GM19240 (cell line): ENCODE results near the gene UNC5B.

Source experiments
- DNase-seq: peaks from one replicate; pipeline ENCODE4 v3.0.0; 2011; ENCODE audit warnings: low spot score; ENCODE audit not compliant: insufficient read length

The UNC5B gene

DNA sequence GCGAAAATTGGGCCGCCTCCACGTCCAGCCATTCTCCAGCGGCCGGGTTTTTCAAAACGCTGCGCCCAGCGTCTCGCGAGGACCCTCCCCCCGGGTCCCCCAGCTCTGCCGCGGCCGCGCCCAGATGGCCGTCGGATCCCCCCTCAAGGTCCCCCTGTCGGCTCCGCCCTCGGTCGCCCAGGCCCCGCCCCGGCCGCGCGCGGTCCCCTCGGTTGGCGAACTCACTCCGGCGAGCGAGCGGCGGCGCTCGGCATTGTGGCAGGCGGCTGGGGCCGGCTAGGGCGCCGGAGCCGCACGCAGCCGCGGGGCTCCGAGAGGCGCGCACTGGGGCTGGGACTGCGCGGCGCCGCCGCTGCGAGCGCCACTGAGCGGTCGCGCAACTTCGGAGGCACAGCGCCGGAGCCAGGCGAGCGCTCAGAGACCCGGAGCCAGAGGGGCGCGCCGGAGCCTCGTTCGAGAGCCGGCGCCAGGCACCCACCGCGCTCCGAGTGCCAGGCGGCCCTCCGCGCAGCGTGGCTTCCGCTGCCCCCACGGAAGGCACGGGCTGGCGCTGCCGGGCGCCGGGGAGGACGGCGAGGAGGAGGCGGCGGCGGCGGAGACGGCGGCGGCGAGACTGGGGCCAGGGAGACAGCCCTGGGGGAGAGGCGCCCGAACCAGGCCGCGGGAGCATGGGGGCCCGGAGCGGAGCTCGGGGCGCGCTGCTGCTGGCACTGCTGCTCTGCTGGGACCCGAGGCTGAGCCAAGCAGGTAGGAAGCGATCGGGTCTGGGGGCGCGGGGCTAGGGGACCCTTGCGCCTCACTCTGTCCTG, at the start of gene UNC5B:
UNC5B (plus strand) TSS at position 253 of the 809 bp plus-strand sequence; CDS start at position 669, 416 bp downstream.
- DNase-seq = no peak

DNA sequence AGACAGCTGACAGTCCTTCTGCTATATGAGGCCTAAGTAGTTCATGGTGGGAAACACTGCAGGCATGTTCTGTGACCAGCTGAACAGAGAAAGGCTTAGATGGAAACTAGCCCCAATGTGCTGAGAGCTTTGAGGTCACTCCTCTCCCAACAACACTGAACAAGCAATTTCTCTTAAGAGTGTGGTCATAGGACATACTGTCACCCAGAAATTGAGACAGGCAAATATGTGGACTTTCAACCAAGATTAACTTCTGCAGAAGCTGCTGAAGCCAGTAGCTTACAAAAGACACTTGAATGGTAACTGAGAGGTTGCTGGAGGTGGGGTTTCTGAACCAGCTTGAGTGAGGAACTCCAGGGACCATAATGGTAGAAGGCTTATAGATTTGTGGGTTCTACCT, 38.9 kb upstream of the UNC5B start:
- no peak for DNase-seq

DNA sequence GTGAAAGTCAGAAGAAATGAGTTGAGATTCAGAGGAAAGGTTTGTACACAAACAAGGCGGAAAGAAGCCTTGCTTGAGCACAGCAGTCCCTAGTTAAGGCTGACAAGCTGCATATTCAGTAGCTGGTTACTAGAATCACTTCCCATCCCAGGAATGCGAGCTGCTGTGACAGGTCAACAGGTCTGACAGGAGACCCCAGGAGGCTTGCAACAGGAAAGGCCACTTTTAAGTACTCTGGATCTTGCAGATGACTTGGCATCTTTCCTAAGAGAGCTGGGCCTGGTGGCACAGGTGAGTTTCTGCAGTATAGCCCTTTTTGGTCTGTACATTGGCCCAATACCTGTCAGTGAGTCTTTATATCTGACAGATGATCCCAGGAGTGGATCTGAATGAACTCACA, 35.7 kb upstream of the UNC5B start:
- no peak for DNase-seq

DNA sequence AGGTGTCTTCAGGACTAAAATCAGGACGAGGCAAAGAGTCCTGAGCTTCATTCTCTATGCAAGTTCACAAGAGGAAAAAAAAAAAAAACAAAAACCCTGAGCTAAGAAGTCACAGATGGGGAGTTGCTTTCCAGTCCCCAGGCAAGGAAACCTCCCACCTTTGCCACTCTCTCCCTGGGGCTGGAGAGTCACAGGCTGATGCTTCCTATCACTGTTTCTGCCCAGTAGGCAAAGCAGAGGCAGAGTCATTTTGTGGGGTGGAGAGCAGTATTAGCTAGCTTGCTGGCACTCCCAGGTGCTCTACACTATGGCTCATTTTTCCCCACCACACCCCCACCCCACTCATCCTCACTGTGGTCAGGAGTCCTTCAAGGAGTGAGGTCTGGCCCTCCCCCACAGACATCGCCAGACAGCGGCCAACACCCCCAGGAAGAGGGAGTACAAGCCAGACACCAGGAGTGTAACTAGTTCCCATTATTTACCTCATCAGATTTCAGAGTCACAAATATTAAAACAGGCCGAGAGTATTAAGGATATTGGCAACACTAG, 34.6 kb upstream of the UNC5B start:
- no peak for DNase-seq

DNA sequence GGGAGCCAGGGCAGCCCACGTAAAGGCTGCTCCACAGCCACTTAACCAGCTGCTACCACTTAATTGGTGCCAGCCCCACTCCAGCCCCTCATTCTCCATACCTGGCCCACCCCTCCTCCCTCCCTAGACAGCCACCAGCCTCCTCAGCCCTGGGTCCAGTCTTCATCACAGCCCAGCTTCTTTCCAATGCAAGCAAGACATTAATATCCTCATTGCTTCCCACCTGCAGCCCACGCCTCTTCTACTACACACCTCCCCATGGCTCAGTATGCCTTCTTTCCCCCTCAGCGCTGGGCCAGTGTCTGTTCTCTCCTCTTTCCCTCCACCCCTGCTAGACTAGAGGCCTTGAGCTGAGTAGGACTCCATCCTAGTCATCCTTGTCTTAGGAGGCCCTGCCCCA, 33.5 kb upstream of the UNC5B start:
- no peak for DNase-seq

DNA sequence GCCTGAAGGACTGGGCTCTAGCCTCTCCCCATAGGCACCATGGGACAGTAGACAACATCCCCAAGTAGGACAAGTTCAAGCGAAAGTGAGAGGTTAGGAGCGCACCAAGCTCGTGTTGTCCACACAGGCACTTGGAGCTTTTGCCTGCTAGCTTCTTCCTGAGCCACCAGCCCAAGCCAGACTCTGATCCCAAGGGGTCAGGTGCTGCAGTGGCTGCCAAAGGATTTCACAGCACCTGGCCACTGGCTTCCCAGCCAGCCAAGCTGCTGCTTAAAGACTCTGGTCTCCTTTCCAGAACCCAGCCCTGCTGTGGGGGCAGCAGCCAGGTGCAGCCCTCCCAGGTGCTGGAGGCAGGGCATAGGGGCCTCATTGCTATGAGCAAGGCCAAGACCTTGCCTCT, 33.0 kb upstream of the UNC5B start:
- DNase-seq = no peak

DNA sequence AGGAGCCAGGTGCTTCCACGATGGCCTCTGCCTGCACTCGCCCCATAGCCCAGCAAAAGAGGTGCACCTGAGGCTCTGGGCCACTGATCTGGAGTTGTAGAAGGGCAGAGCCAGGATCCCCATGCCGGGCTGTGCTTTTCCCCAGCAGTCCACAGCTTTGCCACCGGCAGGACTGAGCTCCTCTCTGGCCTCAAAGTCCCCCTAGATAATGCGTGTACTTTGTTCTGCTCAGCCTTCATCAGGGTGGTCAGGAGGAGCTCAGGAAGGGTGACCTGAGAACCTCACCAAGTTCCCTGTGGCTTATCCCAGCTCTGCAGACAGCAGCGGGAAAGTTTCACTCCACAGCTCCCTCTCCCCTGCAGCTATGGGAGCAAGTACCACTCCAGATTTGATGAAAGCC, 27.9 kb upstream of the UNC5B start:
- DNase-seq = no peak

DNA sequence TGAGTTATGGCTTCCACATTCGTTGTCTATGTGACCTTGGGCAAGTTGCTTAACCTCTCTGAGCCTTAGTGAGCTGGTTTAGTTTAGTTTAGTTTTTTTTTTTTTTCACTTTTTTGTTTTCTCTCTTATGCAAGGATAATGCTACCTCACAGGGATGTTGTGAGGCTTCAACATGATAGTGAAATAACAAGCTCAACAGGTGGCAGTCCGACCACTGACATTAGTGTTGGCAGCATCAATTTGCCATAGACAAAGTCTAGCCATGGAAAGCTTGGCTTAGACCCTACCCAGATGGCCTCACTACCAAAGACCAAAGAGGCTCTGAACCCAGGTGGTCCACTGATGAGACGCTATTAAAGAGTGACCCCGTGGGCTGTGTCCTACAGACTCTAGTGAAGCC, 27.2 kb upstream of the UNC5B start:
- DNase-seq = no peak

DNA sequence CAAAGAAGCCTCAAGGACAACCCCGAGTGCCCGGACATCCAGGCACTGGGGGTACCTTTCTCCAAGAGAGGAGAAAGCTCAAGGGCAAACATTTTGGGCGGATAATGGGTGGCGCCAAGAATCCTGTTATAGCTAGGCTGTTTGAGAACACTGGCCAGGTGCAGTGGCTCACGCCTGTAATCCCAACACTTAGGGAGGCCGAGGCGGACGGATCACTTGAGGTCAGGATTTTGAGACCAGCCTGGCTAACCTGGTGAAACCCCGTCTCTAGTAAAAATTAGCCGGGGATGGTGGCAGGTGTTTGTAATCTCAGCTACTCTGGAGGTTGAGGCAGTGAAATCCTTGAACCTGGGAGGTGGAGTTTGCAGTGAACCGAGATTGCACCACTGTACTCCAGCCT, 25.2 kb upstream of the UNC5B start:
- DNase-seq = no peak

DNA sequence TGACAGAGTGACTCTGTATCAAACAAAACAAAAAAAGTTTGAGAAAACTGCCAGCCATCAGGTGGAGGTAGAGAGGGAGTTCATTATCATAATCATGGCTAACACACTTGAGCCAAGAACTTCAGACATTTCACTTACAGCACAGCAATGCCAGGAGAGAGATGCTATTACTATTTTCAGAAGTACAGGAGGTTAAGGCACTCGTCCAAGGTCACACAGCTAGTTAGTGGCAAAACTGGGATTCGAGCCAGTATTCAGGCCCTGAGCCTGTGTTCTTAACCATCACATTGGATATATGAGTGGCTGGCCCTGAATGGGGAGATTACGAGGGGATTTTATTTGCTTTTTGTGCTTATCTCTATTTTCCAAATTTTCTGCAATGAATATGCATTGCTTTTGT, 24.8 kb upstream of the UNC5B start:
- no peak for DNase-seq

DNA sequence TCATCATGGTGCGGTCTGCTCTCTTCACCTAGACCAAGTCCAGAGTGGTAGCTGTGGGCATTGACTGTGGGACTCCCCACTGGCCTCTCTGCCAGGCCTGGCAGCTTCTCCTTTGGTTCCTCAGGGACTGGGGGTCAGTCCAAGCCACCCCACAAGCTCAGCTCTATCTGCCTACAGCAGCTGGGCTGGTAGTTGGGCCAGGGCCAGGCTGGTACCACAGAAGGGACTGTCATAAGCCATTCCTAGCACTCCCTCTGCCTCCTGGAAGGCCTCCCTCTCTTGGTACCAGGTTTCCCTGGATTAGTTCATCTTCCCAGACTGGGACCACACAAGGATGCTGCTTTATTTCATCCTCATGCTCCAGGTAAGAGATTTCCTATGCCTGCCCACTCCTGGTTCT, 24.2 kb upstream of the UNC5B start:
- DNase-seq = no peak

DNA sequence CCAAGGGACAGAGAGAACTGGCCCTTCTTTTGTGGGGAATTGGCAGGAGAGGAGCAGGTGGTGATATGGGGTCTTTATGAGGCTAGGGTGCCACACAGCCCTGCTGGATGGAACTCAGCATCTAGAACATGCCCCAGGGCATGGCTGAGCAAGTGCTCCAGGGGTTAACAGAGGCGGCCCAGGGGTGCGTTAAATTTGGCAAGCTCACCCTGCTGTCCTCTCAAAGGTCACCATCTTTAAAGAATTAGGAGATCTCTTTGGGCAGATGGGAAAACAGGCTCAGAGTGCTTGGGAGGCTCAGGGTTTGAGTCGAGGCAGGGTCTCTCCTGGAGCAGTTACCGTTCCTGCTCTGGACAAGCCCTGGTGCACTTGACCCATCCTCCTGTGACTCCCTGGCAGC, 21.4 kb upstream of the UNC5B start:
- DNase-seq = no peak

DNA sequence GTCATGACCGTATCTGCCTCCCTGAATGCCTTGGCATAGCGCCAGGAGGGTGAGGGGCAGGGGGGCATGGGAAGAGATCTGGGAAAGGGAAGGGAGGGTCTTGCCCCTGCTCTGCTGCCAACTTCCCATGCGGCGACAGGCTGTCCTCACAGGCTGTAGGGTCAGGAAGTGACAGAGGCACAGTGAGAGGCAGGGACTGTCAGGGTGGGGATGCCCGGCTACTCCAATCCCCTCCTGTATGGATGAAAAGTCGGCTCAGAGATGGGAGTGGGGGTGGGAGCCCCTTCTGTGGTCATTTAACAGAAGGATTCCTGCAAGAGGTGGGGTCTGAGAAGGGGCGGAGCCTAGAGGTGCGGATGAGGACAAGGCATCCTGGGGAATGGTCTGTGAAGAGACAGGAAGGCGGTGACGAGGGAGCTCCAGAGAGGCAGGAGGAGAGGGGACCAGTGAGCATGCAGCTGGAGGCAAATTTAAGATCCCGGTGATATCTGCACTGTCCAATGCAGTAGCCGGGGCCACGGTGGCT, 20.8 kb upstream of the UNC5B start:
- no peak for DNase-seq

DNA sequence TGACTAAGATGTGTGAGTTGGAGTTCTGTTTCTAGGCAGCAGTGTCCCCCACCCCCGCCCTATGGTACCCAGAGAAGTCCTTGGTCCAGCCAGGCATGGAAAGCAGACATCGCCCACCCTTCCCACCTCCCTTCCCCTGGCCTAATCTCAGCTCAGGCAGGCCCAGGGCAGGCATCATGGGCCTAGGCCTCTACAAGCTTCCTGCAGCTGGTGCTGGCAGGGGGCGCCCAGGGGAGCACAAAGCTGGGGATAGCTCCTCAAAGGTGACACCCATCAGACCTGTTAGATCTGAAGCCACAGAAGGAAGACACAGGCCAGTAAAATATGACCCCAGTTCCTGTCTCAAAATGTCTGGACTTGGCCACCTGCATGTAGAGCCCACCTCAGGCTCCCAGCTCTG, 18.9 kb upstream of the UNC5B start:
- DNase-seq = no peak

DNA sequence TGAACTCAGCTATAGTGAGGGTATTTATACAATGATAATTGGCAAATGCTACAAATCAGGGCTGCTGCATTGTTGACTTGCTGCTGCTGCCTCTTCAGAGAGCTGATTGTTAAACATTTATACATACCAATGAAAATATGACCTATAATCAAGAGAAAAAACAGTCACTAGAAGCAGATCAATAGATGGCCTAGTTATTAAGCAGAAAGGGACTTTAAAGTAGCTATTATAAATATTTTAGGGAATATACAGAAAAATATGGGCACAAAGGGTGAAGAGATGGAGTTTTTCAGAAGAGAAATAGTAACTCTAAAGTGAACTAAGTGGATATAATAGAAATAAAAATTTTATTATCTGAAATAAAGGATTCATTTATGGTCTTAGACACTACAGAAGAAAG, 14.4 kb upstream of the UNC5B start:
- DNase-seq = no peak

DNA sequence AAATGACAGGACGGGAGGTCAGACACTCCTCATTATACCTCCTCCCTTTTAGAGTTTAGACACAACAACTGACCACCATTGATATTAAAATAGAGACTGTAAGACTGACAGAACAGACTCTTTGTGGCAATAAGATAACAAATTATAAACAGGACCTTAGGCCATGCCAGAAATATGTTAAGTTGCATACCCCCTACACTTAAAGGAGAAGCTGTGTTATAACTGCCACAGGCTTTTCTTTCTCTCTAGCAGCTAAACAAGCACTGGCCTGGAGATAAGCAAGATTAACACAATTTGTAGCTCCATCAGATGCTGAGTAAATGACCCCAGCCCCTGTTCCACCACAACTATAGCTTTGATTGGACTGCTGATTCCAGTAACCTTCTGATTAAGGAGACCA, 10.5 kb upstream of the UNC5B start:
- no peak for DNase-seq

DNA sequence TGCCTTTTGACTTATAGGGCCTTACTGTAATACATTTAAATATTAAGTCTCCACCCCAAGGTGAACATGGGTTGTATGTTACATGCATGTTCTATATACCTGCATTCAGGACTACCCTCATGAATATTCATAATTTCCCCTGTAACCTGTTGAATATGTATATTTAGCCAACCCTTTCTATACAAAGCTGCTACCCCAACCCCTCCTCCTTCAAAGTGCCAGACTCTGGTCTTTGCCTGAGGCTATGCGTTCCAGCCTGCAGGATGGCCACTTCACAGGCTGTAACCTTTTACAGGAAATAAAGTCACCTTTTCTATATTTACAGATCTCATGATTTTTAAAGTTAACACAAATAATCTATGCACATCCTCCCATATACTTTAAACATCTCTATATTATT, 10.1 kb upstream of the UNC5B start:
- DNase-seq = no peak

DNA sequence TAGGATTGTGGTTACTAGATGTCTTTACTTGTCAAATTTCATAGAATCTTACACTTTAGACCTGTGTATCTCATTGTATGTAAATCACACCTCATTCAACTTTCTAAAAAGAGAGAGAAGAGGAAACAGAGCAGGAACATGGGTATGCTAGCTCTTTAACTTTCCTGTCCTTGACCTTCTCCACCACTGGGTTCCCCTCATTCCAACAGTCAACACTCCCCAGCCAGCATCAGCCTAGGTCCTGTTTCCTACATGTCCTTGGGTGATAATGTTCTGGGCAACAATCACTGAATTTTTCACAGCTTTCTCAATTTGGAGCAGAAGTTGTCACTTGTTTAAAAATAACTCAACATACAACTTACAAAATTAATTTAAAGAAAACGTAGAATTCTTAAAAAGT, 9.2 kb upstream of the UNC5B start:
- no peak for DNase-seq

DNA sequence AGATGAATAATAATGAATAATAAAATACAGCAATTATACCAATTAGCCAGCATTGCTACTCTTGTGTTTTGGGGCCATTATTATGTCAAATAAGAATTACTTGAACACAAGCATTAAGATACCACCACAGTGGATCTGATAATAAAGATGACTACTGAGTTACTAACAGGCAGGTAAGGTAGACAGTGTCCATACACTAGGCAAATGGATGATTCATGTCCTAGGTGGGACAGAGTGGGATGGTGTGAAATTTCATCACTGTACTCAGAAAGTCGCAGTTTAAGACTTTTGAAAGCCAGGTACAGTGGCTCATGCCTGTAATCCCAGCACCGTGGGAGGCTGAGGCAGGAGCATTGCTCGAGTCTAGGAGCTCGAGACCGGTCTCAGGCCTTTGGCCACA, 8.7 kb upstream of the UNC5B start:
- no peak for DNase-seq

DNA sequence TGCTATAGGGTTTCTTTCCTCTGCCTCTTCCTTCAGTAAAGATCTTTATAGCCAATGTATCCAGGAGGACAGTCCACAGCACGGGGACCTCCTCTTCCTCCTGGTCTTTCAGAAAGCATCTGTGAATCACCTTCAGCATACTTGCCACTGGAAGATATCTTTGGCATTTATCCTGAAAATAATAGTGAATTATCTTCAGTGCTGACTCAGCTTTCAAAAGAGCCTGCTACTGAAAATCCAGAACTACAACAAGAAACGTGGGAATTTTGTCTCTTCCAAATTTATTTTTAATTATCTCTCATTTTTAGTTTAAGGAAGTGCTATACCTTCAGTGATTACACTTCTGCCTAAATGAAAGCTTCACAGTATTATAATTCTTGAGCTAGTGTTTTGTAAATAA, 7.6 kb upstream of the UNC5B start:
- DNase-seq = no peak

DNA sequence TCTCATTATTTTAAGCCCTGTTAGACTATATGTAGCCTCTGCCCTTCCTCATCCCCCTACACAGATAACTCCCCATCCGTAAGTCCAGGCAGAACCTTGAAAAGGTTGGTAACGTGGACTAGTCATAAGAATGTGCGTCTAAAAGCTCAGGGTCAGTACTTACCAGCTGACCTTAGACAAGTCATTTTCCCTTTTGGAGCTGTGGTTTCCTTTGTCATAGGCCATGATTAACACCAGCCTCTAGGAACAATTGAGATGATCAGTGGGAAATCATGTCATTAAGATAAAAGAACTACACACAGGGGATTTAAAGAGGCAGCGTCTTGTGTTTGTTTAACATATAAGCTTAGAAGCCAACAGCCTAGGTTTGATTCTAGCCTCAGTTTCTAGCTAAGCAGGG, 6.9 kb upstream of the UNC5B start:
- no peak for DNase-seq

DNA sequence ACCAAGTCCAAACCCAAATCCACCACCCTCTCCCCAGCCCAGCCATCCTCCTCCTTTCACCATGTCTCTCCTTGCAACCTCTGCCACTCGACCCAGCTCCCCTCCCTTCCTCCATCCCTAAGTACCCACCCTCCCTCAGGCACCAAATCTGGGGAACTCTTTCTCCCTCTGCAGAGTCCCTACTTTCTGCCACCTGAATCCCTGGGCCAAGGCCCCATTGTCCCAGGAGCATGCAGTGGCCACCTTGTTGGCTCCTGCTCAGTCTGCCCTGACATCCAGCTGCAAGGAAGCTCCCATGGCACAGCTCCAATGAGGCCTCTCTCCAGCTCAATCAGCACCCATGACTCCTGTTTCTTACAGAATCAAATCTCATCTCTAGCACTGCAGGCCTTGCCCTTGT, 5.5 kb upstream of the UNC5B start:
- DNase-seq = no peak

DNA sequence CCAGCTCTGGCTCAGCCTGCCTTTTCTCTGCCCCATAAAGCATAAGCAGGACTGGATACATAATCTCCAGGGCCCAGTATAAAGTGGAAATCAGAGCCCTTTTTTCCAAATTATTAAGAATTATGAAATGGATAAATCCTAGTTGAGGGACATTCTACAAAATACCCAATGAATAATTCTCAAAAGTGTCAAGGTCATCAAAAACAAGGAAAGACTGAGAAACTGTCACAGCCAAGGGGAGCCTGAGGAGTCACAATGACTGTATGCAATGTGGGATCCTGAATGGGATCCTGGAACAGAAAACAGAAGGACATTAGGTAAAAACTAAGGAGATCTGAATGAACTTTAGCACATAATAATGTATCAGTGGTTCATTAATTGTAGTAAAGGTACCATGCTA, 4.8 kb upstream of the UNC5B start:
- no peak for DNase-seq
